NB4 (cell line): ENCODE measurements around the gene NAALAD2.

Experiments used
- DNase-seq: peaks from one replicate; pipeline ENCODE4 v3.0.0; 2010; ENCODE audit warnings: low read depth
- H3K4me3 ChIP-seq: one replicate; pipeline ENCODE4 v1.5.1; 2011; ENCODE audit warnings: mild to moderate bottlenecking, low read depth, low read length, moderate library complexity
- CTCF ChIP-seq: IDR thresholded peaks from one replicate; pipeline ENCODE4 v1.5.1; 2012; ENCODE audit warnings: low read depth, low read length
- MAX ChIP-seq: IDR thresholded peaks from 2 replicates; pipeline ENCODE4 v1.6.1; 2011; ENCODE audit warnings: low read depth, low read length
- MYC ChIP-seq: IDR thresholded peaks from 2 replicates; pipeline ENCODE4 v1.6.1; 2011; ENCODE audit warnings: low read depth, low read length
- POLR2A ChIP-seq: IDR thresholded peaks from 2 replicates; pipeline ENCODE4 v1.6.1; 2011; ENCODE audit warnings: mild to moderate bottlenecking; ENCODE audit not compliant: insufficient read length; ENCODE audit errors: extremely low read depth

NAALAD2 gene

GRCh38 chr11:90219438-90219837 is 85.0 kb downstream of the NAALAD2 start:
- TF ChIP-seq POLR2A = no peak
- no peak for TF ChIP-seq MAX
- TF ChIP-seq MYC = no peak
- no peak for DNase-seq
- peak overlapping the region; percentile 90 for H3K4me3 ChIP-seq

- peak overlapping the region; percentile 90 for H3K4me3 ChIP-seq
- DNase-seq = peak; percentile 55
- TF ChIP-seq CTCF = no peak
These were observed 85.9 kb downstream of the NAALAD2 start for GRCh38 chr11:90220391-90220790.

DNA sequence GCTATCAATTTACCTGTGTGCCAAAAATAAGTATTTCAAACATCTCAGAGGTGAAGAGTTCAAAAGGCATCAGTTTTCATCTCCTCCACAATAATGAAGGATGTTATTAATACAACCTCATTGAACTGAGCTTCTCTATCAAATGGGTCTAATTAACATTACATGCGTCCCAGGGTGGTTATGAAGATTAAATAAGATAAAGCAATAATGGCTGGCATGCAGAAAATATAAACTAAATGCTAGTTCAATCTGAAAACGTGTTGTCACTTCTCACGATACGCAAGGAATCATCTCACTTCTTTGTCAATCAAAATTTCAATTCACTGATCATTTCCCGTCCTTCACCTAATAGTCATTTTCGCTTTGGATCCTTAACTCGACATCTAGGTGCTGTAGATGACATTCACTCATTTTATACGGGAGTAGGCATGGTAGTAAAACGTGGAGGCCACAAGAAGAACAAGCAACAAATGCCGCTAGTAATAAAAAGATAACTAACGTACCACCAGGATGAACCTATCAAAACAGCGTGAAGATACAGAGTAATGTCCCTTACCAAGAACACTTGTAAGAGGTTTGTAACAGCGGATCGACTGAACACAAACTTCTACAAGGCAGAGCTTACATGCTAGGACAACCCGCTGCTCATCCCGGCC is 87.5 kb downstream of the NAALAD2 start:
- TF ChIP-seq MAX (no peak), MYC (no peak)
- peak overlapping the region; percentile 90 for H3K4me3 ChIP-seq
- DNase-seq = no peak

DNA sequence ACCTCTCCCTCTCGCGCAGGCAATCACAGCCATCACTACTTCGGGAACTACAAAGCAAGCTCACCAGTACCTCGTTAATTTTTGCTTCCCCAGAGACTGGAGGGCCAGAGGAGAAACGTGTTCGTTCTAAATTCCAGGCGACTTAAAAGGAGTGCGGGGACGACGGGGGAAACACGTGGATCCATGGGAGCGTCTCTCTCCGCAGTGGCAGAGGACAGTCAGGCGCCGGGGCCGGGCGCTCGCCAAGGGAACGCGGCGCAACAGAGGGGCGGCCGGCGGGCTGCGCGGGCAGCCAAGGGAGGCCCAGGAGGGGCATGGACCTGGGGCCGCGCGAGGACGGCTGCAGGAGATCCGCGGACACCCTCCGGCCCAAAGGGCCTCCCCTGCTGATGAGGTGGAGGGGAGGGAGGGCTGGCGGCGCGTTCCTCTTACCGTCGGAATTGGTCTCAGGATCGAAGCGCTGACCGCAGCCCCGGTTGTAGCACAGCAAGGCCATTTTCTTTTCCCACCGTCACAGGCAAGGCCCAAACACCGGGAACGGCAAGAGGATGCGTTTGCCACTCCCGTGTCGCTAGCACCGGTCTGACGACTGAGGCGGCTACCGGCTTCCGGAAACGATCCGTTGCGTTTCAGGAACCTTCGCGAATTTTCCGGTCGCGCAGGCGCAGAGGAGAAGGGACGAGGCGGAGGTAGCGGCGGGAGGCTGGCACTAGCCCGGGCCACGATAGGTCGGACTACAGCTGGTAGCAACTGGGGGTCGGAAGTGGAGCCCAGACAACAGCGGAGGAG is 88.2 kb downstream of the NAALAD2 start, which contains the start of gene CHORDC1:
CHORDC1 (minus strand) TSS at position 591 of the 789 bp plus-strand sequence; CDS start at position 496, 95 bp downstream.
- peak; percentile 82 for TF ChIP-seq MAX
- TF ChIP-seq CTCF = no peak
- TF ChIP-seq POLR2A = peak; percentile 76
- TF ChIP-seq MYC = peak; percentile 45; the same call in 1 of the 2 replicates
- peak; percentile 94 for DNase-seq
- peak within 1 kb of the TSS; percentile 90 for H3K4me3 ChIP-seq

GRCh38 chr11:90223248-90223585 is 88.8 kb downstream of the NAALAD2 start:
- no peak for DNase-seq
- TF ChIP-seq POLR2A (no peak), CTCF (no peak), MAX (no peak), MYC (no peak)
- H3K4me3 ChIP-seq = peak overlapping the region; percentile 90

DNA sequence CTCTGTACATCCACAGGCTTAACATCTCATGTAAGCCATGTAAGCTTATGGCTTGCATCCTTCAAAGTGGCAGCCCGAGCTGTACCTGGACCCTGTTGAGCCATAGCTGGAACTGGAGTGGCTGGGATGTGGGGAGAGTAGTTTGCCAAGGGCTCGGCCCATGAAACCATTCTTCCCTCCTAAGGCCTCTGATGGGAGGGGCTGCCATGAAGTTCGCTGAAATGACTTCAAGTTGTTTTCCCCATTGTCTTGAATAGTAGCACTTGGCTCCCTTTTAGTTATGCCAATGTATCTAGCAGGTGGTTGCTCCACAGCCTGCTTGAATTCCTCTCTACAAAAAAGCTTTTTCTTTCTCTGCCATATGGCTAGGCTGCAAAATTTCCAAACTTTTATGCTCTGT is 93.6 kb downstream of the NAALAD2 start:
- no peak for DNase-seq
- no peak overlapping the region for H3K4me3 ChIP-seq
- TF ChIP-seq CTCF = no peak
- no peak for TF ChIP-seq MYC
